NCI-H82 treated with DMSO at 0.1 percent for 48 hours (cell line): ENCODE measurements around the gene ANXA8.
"Not testable (repeated sequence)": the region's sequence is repeated elsewhere in the genome, so short reads cannot be mapped to it uniquely, and the experiment has no call there.

Source experiments
- DNase-seq: peaks from one replicate; lab custom pipeline; 2025; ENCODE audit not compliant: unreplicated experiment; lab: John Stamatoyannopoulos, UW

ANXA8 gene

GRCh38 chr10:47465216-47465917 is 18.5 kb downstream of the ANXA8 start:
- peak; percentile 11 for DNase-seq

- DNase-seq: not testable (repeated sequence)
Observed at GRCh38 chr10:47462577-47463358, 21.1 kb downstream of the ANXA8 start.

- DNase-seq: peak; percentile 5
Observed at GRCh38 chr10:47461261-47461687, 22.6 kb downstream of the ANXA8 start.

- no peak for DNase-seq
Observed at GRCh38 chr10:47458466-47459154, 25.3 kb downstream of the ANXA8 start.

GRCh38 chr10:47457826-47458225 is 26.1 kb downstream of the ANXA8 start:
- no peak for DNase-seq

- DNase-seq: no peak
Observed at GRCh38 chr10:47457528-47457820, 26.4 kb downstream of the ANXA8 start.

GRCh38 chr10:47456794-47457527 is 27.0 kb downstream of the ANXA8 start:
- DNase-seq: no peak

- no peak for DNase-seq
Observed at GRCh38 chr10:47456079-47456785, 27.7 kb downstream of the ANXA8 start.

- DNase-seq: not testable (repeated sequence)
Observed at GRCh38 chr10:47455350-47456078, 28.4 kb downstream of the ANXA8 start.

- DNase-seq: no peak
Observed at GRCh38 chr10:47454780-47455058, 29.2 kb downstream of the ANXA8 start.

GRCh38 chr10:47454008-47454779 is 29.7 kb downstream of the ANXA8 start:
- no peak for DNase-seq

GRCh38 chr10:47453141-47454007 is 30.5 kb downstream of the ANXA8 start:
- no peak for DNase-seq

GRCh38 chr10:47452495-47453140 is 31.3 kb downstream of the ANXA8 start:
- no peak for DNase-seq

GRCh38 chr10:47451998-47452494 is 31.9 kb downstream of the ANXA8 start:
- no peak for DNase-seq

GRCh38 chr10:47451273-47451997 is 32.5 kb downstream of the ANXA8 start:
- DNase-seq: no peak

GRCh38 chr10:47450442-47450841 is 33.5 kb downstream of the ANXA8 start:
- DNase-seq: no peak

GRCh38 chr10:47449979-47450378 is 33.9 kb downstream of the ANXA8 start:
- DNase-seq: no peak
